GM20431 (cell line): ENCODE measurements around the gene RPS6KB2.

Experiments used
- in situ Hi-C: fragments of 300-500 bp; cut with MseI, MboI; formaldehyde crosslinking; loops from one replicate; pipeline ENCODE4 v1.15.0; 2020; ENCODE audit warnings: low sequenced_read_pairs; ENCODE audit not compliant: unreplicated experiment

The RPS6KB2 gene

DNA sequence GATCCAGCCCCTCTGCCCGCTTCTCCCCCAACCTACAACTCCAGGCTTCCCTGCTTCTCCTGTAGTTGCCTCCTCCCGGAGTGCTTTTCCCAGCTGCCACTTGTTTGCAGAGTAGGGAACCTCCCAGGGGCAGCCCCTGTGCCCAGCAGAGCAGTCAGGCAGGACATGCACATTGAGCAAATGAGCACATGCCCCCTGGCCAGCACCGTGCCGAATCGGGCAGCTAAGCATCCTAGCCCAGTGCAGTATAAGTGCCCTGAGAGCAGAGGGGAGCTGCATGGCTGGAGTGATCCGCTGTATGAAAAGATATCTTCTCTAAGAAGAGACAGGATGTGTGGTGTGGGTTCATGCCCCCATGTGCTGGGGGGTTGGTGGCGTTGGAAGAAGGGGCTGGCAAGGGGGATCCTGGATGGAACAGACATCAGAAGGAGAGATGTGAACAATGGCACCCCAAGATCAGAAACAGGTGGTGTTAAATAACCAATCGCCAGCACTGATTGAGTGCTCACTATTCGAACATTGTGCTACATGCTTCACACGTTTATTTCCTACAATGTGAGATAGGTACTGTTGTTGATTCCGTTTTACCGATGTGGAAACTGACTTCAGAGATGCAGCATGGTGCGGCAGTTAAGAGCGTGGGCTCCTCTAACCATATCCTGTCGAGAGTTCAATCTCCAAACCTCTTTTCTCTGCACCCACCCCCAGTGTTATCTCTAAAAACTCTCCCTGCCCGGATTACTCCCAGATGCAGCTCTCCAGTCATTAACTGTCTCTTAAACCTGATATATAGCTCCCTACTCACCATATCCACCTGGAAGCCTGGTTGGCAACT is 55.8 kb downstream of the RPS6KB2 start:
- in situ Hi-C loops: no loop called here

DNA sequence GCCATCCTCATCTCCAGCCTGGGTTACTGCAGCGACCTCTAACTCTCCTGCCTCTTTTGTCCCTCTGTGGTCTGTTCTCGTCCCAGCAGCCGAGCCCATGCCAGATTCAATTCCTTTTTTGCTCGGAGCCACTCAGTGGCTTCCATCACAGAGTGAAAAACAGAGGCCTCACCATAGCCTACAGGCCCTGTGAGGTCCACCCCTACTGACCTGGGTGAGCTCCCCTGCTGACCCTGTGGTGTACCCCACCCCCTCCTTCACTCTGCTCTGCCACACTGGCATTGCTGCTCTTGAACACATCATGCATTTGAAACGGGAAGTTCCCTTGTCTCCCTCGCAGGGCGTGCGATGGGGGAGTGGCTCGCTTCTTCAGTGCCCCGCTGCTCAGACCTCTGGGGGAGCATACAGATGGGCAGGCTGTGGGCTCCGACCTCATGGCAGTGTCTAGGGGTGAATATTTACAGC is 56.6 kb downstream of the RPS6KB2 start:
- in situ Hi-C loops: no loop called here
